ENCODE data around the gene THTPA.

The THTPA gene

GRCh38 chr14:23517650-23518326 is 38.3 kb upstream of the THTPA start:
- DNase-seq (ENCODE audit: extremely low read depth, insufficient read length): no peak
- Histone ChIP-seq H3K36me3 (ENCODE audit: control insufficient read depth, insufficient read depth, low read length) (no peaks in the 10 kb centered on the region), H3K4me3 (replicated peaks; ENCODE audit: low read depth, low read length) (no peak overlapping the region), H3K27me3 (replicated peaks; ENCODE audit: control insufficient read depth, insufficient read depth, low read length) (no peaks in the 10 kb centered on the region)
- TF ChIP-seq, protein P1, sequence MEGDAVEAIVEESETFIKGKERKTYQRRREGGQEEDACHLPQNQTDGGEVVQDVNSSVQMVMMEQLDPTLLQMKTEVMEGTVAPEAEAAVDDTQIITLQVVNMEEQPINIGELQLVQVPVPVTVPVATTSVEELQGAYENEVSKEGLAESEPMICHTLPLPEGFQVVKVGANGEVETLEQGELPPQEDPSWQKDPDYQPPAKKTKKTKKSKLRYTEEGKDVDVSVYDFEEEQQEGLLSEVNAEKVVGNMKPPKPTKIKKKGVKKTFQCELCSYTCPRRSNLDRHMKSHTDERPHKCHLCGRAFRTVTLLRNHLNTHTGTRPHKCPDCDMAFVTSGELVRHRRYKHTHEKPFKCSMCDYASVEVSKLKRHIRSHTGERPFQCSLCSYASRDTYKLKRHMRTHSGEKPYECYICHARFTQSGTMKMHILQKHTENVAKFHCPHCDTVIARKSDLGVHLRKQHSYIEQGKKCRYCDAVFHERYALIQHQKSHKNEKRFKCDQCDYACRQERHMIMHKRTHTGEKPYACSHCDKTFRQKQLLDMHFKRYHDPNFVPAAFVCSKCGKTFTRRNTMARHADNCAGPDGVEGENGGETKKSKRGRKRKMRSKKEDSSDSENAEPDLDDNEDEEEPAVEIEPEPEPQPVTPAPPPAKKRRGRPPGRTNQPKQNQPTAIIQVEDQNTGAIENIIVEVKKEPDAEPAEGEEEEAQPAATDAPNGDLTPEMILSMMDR (IDR thresholded peaks at IDR 0.05; ENCODE audit: insufficient read depth, low read length, poor library complexity, severe bottlenecking): no peak

- TF ChIP-seq, protein P1 (IDR thresholded peaks at IDR 0.05; ENCODE audit: insufficient read depth, low read length, poor library complexity, severe bottlenecking): no peak
- DNase-seq (ENCODE audit: extremely low read depth, insufficient read length): no peak
- Histone ChIP-seq H3K27me3 (replicated peaks; ENCODE audit: control insufficient read depth, insufficient read depth, low read length) (no peaks in the 10 kb centered on the region), H3K4me3 (replicated peaks; ENCODE audit: low read depth, low read length) (no peak overlapping the region), H3K36me3 (ENCODE audit: control insufficient read depth, insufficient read depth, low read length) (no peaks in the 10 kb centered on the region)
Observed at GRCh38 chr14:23518709-23519108, 37.4 kb upstream of the THTPA start.

- Histone ChIP-seq H3K4me3 (replicated peaks; ENCODE audit: low read depth, low read length) (no peak overlapping the region), H3K36me3 (ENCODE audit: control insufficient read depth, insufficient read depth, low read length) (no peaks in the 10 kb centered on the region; the same call in 1 of the 2 replicates), H3K27me3 (replicated peaks; ENCODE audit: control insufficient read depth, insufficient read depth, low read length) (no peaks in the 10 kb centered on the region)
- no peak for DNase-seq (ENCODE audit: extremely low read depth, insufficient read length)
- TF ChIP-seq, protein P1 (IDR thresholded peaks at IDR 0.05; ENCODE audit: insufficient read depth, low read length, poor library complexity, severe bottlenecking): no peak
Observed at GRCh38 chr14:23520899-23521533, 35.1 kb upstream of the THTPA start.

DNA sequence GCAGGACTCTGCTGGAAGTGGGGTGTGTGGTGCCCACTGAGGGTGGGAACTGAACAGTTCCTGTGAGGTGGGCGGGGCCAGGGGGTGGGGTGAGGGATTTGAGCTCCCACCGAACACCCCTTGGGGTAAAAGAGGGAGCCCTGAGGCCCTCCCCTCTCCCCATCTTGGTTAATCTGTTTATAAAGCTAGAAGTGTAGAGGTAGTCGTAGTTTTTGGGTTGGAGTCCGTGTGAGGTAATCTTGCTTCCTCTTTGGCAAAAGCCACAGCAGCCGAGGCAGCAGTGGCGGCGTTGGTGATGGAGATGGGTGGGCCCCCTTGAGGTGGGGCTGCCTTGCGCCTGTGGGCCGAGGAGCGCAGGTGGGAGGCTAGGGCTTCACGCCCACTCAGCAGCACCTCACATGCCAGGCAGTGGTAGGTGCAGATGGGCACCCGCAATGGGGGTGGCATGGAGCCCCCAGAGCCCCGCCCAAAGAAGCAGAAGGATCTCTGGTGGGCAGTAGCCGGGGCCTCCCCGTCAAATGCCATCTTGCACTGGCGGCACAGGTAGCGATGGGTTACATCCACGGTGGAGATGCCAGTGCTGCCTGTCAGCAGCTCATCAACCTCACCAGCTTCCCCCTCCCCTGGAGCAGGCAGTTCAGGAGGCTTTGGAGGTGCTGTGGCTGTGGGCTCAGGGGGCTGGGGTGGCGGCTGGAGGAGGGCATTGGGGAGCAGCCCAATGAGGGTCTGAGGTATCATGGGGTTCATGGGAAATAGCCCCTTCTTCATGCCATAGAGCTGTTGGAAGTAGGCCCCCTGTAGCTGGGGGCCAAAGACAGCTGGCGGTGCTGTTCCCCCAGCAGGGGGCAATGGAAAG is 34.1 kb upstream of the THTPA start:
- Histone ChIP-seq H3K36me3 (ENCODE audit: control insufficient read depth, insufficient read depth, low read length) (no peaks in the 10 kb centered on the region; the same call in 1 of the 2 replicates), H3K4me3 (replicated peaks; ENCODE audit: low read depth, low read length) (no peak overlapping the region), H3K27me3 (replicated peaks; ENCODE audit: control insufficient read depth, insufficient read depth, low read length) (no peaks in the 10 kb centered on the region)
- TF ChIP-seq, protein P1 (IDR thresholded peaks at IDR 0.05; ENCODE audit: insufficient read depth, low read length, poor library complexity, severe bottlenecking): no peak
- DNase-seq (ENCODE audit: extremely low read depth, insufficient read length): no peak

DNA sequence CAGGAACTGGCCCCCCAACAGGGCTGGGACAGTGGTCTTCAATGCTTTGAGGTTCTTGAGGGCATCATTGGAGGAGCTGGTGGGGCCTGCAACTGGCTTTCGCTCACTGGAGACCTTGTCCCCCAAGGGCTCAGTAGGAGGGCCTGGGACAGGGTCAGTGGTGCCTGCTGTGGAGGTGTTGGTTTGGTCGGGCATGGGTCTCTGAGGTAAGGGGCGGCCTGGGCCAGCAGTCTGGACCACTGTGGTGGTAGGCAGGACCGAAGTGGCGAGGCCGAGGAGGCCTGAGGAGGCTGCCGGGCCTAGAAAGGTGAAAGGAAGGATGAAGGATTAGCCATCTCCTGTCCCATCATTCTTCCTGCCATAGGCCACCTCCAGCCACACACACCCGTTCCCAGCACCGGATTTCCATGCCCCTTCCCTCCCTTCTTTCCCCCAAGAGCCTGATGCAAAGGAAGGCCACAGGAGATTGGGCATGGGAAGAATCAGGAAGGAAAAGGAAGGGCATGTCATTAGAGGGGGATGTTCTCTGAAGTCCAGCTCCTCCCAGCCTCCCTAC is 33.4 kb upstream of the THTPA start:
- DNase-seq (ENCODE audit: extremely low read depth, insufficient read length): no peak
- TF ChIP-seq, protein P1 (IDR thresholded peaks at IDR 0.05; ENCODE audit: insufficient read depth, low read length, poor library complexity, severe bottlenecking): no peak
- no peak overlapping the region for H3K4me3 ChIP-seq (replicated peaks; ENCODE audit: low read depth, low read length)
- no peaks in the 10 kb centered on the region; the same call in 1 of the 2 replicates for H3K36me3 ChIP-seq (ENCODE audit: control insufficient read depth, insufficient read depth, low read length)
- H3K27me3 ChIP-seq (replicated peaks; ENCODE audit: control insufficient read depth, insufficient read depth, low read length): no peaks in the 10 kb centered on the region

All from GM06990 (cell line).